ENCODE measurements around the gene SEC14L3.
A peak's percentile ranks its signal among the peaks of the same experiment; 100 is the strongest.

SEC14L3 gene

DNA sequence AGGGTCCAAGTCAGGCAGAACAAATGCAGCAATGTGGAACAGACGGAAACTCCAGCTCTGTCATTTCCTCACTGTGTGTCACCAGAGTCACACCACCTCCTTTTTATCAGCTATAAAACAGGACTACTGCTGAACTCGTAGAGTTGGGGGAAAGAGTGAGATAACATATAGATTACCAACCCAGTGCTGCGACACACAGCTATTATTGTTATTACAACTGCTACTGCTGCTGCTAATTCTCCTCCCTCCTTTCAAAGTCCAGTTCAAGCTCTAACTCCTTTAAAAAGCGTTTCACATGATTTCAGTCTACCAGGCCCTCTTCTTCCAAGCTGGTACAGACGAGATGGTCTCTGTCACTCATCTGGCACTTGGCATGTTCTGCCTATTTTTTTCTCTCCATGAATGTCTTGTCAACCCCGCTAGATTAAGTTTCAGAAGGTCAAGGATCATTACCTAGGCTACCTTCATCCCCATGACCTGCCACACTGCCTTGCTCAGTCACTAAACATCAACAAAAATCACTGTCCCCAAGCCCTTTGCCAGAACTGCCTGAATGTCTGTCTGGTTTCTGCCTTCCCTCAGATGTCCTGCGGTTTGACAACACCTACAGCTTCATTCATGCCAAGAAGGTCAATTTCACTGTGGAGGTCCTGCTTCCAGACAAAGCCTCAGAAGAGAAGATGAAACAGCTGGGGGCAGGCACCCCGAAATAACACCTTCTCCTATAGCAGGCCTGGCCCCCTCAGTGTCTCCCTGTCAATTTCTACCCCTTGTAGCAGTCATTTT lies 49.9 kb downstream of the SEC14L3 start:
- Histone ChIP-seq H3K36me3 (ENCODE audit: insufficient read depth, low read length) (peaks cover 37% of the 10 kb centered on the region), H3K27me3 (ENCODE audit: insufficient read depth, low read length) (no peaks in the 10 kb centered on the region), H3K9ac (ENCODE audit: low read depth, low read length) (peak overlapping the region; percentile 82; the same call in 1 of the 2 replicates), H3K4me1 (ENCODE audit: insufficient read depth, low read length) (peaks cover 26% of the 10 kb centered on the region; the same call in 1 of the 2 replicates), H3K27ac (ENCODE audit: low read depth, low read length) (peak overlapping the region; percentile 97), H3K4me3 (ENCODE audit: low read length) (peak overlapping the region; percentile 71), H3K9me3 (ENCODE audit: insufficient read depth, low read depth, low read length) (no peaks in the 10 kb centered on the region)
- 80% methylated on average over 7 of the region's 8 CpGs for WGBS

DNA sequence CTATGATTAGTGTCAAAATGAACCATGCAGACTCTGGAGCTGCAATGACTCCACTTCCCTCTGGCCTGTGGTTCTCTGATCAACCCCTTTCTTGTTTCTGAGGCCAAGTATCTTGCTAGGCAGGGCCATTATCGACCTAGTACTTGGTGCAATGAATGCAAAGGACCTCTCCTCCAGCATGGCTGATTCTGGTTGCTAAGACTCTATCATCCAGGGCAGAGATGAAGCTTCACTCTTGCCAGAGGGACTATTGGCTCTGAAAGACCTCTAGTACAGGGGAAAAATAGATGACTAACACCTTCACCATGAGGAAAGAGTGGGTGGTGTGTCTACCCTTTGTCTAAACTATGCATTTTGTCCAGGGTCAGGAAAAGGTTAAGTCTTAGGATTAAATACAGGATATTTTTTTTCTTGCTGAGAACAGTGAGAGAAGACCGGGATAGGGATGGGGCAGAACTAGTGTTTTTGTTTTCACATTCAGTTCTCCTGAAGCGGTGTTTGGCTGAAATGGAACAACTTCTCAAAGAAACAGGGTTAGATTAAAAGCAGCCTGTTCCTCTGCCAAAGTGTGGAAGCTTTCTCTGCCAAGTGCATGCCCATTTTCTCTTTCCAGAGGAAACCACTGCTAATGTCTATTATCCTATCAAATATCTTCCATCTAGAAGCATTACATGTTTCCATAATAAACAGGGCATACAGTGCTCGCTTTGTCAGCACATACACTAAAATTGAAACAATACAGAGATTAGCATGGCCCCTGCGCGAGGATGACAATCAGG lies 51.3 kb downstream of the SEC14L3 start:
- Histone ChIP-seq H3K9ac (ENCODE audit: low read depth, low read length) (no peak overlapping the region), H3K27me3 (ENCODE audit: insufficient read depth, low read length) (no peaks in the 10 kb centered on the region), H3K4me3 (ENCODE audit: low read length) (no peak overlapping the region), H3K27ac (ENCODE audit: low read depth, low read length) (no peak overlapping the region), H3K36me3 (ENCODE audit: insufficient read depth, low read length) (peaks cover 50% of the 10 kb centered on the region), H3K9me3 (ENCODE audit: insufficient read depth, low read depth, low read length) (no peaks in the 10 kb centered on the region), H3K4me1 (ENCODE audit: insufficient read depth, low read length) (peaks cover 26% of the 10 kb centered on the region; the same call in 1 of the 2 replicates)
- 92% methylated on average over 5 of the region's 6 CpGs for WGBS

DNA sequence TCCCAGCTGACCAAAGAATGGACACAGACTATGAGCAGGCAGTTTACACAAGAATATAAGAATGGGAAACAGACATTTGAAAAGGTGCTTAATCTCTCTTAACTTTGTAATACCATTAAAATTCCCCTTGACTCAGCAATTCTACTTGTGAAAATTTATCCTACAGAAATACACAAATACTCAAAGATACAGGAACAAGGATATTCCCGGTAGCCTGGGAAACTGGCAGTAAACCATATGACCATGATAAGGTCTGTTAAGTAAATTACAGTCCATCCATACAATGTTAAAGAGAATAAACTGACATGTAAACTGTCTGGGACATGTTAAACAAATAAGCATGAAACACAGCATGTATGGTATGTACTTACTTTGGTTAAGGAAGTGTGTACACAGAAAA lies 55.0 kb downstream of the SEC14L3 start:
- Histone ChIP-seq H3K27ac (ENCODE audit: low read depth, low read length) (no peak overlapping the region), H3K9ac (ENCODE audit: low read depth, low read length) (no peak overlapping the region), H3K36me3 (ENCODE audit: insufficient read depth, low read length) (peaks cover 73% of the 10 kb centered on the region), H3K4me3 (ENCODE audit: low read length) (no peak overlapping the region), H3K9me3 (ENCODE audit: insufficient read depth, low read depth, low read length) (no peaks in the 10 kb centered on the region), H3K27me3 (ENCODE audit: insufficient read depth, low read length) (no peaks in the 10 kb centered on the region), H3K4me1 (ENCODE audit: insufficient read depth, low read length) (peaks cover 10% of the 10 kb centered on the region; the same call in 1 of the 2 replicates)
- WGBS: 100% methylated on average over 1 of the region's 1 CpG

DNA sequence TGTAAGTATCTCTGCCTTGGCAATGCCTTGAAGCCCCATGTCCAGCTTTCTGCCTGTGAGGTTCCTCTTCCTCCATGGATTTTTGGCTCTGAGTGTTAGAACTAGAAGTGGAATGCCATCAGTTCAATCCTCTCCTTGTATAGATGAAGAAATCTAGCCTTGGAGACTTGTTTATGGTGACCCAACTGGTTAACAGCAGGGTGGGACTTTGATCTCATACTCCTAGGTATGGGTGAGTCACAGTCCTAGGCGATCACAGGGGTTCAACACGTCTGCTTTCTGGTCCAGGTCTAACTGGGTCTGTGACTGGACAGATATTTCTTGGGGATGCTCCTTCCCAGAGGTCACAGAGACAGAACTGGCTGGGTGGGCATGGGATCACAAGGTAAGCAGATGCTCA lies 55.4 kb downstream of the SEC14L3 start:
- H3K9me3 ChIP-seq (ENCODE audit: insufficient read depth, low read depth, low read length): no peaks in the 10 kb centered on the region
- no peak overlapping the region for H3K9ac ChIP-seq (ENCODE audit: low read depth, low read length)
- H3K4me3 ChIP-seq (ENCODE audit: low read length): no peak overlapping the region
- no peak overlapping the region for H3K27ac ChIP-seq (ENCODE audit: low read depth, low read length)
- no peaks in the 10 kb centered on the region for H3K27me3 ChIP-seq (ENCODE audit: insufficient read depth, low read length)
- peaks cover 6% of the 10 kb centered on the region; the same call in 1 of the 2 replicates for H3K4me1 ChIP-seq (ENCODE audit: insufficient read depth, low read length)
- peaks cover 75% of the 10 kb centered on the region for H3K36me3 ChIP-seq (ENCODE audit: insufficient read depth, low read length)
- WGBS: 94% methylated on average over 2 of the region's 2 CpGs

DNA sequence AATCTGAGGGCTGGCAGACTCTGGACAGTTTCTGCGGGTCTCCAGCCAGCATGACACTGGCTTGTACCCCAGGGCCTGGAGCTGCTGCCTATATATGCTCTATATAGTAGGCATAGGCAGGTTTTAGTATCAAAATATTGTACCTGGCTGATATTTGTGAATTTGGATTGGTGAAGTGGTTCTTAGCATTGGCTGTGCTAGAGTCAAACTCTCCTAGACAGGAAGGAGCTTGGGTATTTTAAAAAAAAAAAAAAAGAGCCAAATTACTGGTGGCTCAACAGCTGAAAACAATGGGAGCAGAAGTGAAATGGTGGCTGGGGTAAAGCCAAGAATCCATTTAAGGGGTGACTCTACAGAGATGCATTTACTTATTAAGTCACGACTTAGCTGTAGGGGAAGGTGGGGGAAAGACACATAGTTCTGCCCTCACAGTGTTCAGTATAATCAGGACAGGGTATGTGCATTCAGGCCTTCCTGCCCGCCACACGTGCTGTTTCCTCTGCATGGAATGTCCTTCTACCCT lies 57.2 kb downstream of the SEC14L3 start:
- no peaks in the 10 kb centered on the region for H3K27me3 ChIP-seq (ENCODE audit: insufficient read depth, low read length)
- no peak overlapping the region for H3K4me3 ChIP-seq (ENCODE audit: low read length)
- H3K27ac ChIP-seq (ENCODE audit: low read depth, low read length): no peak overlapping the region
- 92% methylated on average over 4 of the region's 4 CpGs for WGBS
- no peaks in the 10 kb centered on the region for H3K4me1 ChIP-seq (ENCODE audit: insufficient read depth, low read length)
- no peak overlapping the region for H3K9ac ChIP-seq (ENCODE audit: low read depth, low read length)
- H3K36me3 ChIP-seq (ENCODE audit: insufficient read depth, low read length): peaks cover 69% of the 10 kb centered on the region
- no peaks in the 10 kb centered on the region for H3K9me3 ChIP-seq (ENCODE audit: insufficient read depth, low read depth, low read length)

DNA sequence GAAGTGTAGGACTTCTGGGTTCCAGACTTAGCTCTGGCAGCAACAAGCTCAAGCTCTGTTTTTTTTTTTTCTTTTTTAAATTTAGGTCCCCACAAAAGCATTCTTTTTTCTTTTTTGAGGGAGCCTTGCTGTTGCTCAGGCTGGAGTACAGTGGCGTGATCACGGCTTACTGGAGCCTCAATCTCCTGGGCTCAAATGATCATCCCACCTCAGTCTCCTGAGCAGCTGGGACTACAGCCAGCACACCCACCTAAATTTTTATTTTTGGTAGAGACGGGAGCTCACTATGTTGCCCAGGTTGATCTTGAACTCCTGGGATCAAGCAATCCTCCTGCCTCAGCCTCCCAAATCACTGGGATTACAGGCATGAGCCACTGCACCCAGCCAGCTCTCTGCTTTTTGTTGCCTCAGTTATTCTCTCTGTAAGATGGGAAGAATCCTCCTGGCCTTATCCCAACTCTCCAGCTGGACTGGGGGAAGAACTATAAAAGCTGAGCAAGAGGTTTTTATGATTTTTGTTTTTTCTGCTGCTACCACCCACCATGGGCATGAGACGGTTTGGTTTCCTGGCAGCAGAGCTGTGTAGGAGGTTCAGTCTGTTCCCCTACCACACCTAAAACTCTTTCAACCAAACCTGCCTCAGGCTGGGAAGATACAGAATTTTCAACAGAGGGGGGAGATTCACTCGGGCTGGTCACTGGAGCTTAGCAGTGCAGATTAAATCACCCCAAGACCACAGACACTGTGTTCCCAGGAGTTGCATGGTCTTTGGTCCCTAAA lies 57.9 kb downstream of the SEC14L3 start:
- Histone ChIP-seq H3K36me3 (ENCODE audit: insufficient read depth, low read length) (peaks cover 70% of the 10 kb centered on the region), H3K9ac (ENCODE audit: low read depth, low read length) (no peak overlapping the region), H3K4me3 (ENCODE audit: low read length) (no peak overlapping the region), H3K27me3 (ENCODE audit: insufficient read depth, low read length) (no peaks in the 10 kb centered on the region), H3K4me1 (ENCODE audit: insufficient read depth, low read length) (no peaks in the 10 kb centered on the region), H3K9me3 (ENCODE audit: insufficient read depth, low read depth, low read length) (no peaks in the 10 kb centered on the region), H3K27ac (ENCODE audit: low read depth, low read length) (no peak overlapping the region)
- WGBS: 93% methylated on average over 5 of the region's 5 CpGs

DNA sequence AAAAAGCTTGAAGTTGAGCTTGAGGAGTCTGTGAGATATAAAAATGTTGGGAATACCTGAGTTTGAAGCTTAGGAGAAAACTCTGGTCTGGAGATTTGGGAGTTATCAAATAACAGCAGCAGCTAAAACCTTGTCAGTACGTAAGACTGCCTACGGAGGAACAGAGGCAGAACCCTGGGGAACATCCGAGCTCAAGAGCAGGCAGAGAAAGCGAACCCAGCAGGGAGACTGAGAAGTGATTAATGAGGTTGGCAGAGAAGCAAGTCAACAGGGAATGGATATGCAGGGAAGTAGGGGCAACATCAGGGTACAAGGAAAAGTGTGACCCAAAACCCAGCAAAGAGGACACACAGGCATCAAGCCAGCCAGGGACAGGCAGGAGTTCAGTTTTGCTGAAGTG lies 58.8 kb downstream of the SEC14L3 start:
- H3K27ac ChIP-seq (ENCODE audit: low read depth, low read length): no peak overlapping the region
- no peaks in the 10 kb centered on the region for H3K9me3 ChIP-seq (ENCODE audit: insufficient read depth, low read depth, low read length)
- 86% methylated on average over 4 of the region's 4 CpGs for WGBS
- H3K9ac ChIP-seq (ENCODE audit: low read depth, low read length): no peak overlapping the region
- H3K4me3 ChIP-seq (ENCODE audit: low read length): no peak overlapping the region
- H3K27me3 ChIP-seq (ENCODE audit: insufficient read depth, low read length): no peaks in the 10 kb centered on the region
- peaks cover 70% of the 10 kb centered on the region for H3K36me3 ChIP-seq (ENCODE audit: insufficient read depth, low read length)
- no peaks in the 10 kb centered on the region for H3K4me1 ChIP-seq (ENCODE audit: insufficient read depth, low read length)

DNA sequence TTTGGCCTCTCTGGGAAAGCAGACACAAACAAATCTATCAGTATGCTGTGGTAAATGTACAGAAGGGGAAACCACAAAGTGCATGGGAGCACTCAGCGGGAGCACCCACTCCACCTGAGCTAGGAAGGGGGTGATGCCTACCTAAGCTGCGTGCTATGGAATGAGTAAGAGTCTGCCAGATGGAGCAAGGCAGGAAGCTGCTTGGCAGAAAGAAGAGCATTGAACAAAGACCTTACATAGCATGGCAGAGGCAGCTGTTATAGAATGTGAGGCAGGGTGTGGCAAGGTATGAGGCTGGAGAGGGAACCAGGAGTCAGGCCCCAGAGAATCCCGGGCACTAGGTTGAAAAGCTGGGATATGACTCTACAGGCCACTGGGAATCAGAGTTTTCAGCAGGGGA lies 60.0 kb downstream of the SEC14L3 start:
- Histone ChIP-seq H3K27ac (ENCODE audit: low read depth, low read length) (no peak overlapping the region), H3K36me3 (ENCODE audit: insufficient read depth, low read length) (peaks cover 66% of the 10 kb centered on the region), H3K9ac (ENCODE audit: low read depth, low read length) (no peak overlapping the region), H3K9me3 (ENCODE audit: insufficient read depth, low read depth, low read length) (no peaks in the 10 kb centered on the region), H3K4me3 (ENCODE audit: low read length) (no peak overlapping the region), H3K27me3 (ENCODE audit: insufficient read depth, low read length) (no peaks in the 10 kb centered on the region), H3K4me1 (ENCODE audit: insufficient read depth, low read length) (no peaks in the 10 kb centered on the region)
- 86% methylated on average over 3 of the region's 3 CpGs for WGBS

Data from HUES64 (cell line).